ENCODE data around the gene OTUB1. TPM values are rescaled to one million over a fixed set of nuclear protein-coding genes. Genes with fewer than 3 reads are reported as not detected.
"Not testable (repeated sequence)": the region's sequence is repeated elsewhere in the genome, so short reads cannot be mapped to it uniquely, and the experiment has no call there.

Gene OTUB1
- total and polyA plus RNA-seq, 11 donors: 46.7 to 83.1 (median 54.5) TPM

GRCh38 chr11:63966444-63966843, 19.8 kb upstream of the OTUB1 start:
- WGBS, 4 donors: 98 to 100% (median 100%) methylated on average over 1 of the region's 1 CpG
- ATAC-seq (no peak), DNase-seq (no peak)
- H3K9me3 ChIP-seq: no peaks in the 10 kb centered on the region
- TF ChIP-seq CTCF (IDR thresholded peaks at IDR 0.05): no peak
- no peak for TF ChIP-seq POLR2A (IDR thresholded peaks at IDR 0.05)
- no peak overlapping the region for H3K4me3 ChIP-seq
- no peaks in the 10 kb centered on the region for H3K27me3 ChIP-seq
- no peak overlapping the region for H3K27ac ChIP-seq
- H3K36me3 ChIP-seq: no peaks in the 10 kb centered on the region
- intact Hi-C loops (cut with DNase I): no loop called here
- peaks cover 0 to 6% (median 0%) of the 10 kb centered on the region in 12 donors for H3K4me1 ChIP-seq

- Histone ChIP-seq H3K27ac (no peak overlapping the region), H3K4me1 (peaks cover 0 to 10% (median 0%) of the 10 kb centered on the region in 12 donors), H3K27me3 (no peaks in the 10 kb centered on the region), H3K4me3 (no peak overlapping the region), H3K9me3 (no peaks in the 10 kb centered on the region), H3K36me3 (no peaks in the 10 kb centered on the region)
- WGBS, 4 donors: 85 to 92% (median 88%) methylated on average over 2 of the region's 2 CpGs
- TF ChIP-seq POLR2A (IDR thresholded peaks at IDR 0.05) (no peak), CTCF (IDR thresholded peaks at IDR 0.05) (no peak)
- DNase-seq (no peak), ATAC-seq (no peak)
- intact Hi-C loops (cut with DNase I): no loop called here
Observed at GRCh38 chr11:63969461-63969860, 16.8 kb upstream of the OTUB1 start.

GRCh38 chr11:63970902-63971301, 15.3 kb upstream of the OTUB1 start:
- Histone ChIP-seq H3K27ac (no peak overlapping the region), H3K4me3 (no peak overlapping the region), H3K27me3 (no peaks in the 10 kb centered on the region), H3K36me3 (peaks cover 0 to under 1% (median 0%) of the 10 kb centered on the region in 9 donors), H3K9me3 (no peaks in the 10 kb centered on the region), H3K4me1 (peaks cover 1 to 19% (median 7%) of the 10 kb centered on the region in 12 donors)
- DNase-seq (no peak), ATAC-seq (no peak)
- TF ChIP-seq POLR2A (IDR thresholded peaks at IDR 0.05) (no peak), CTCF (IDR thresholded peaks at IDR 0.05) (no peak)
- intact Hi-C loops (cut with DNase I): loop anchor here in 1 of 10 donors (10.0 kb wide), 1 partner anchor 334 kb away; the partner anchor contains the start of genes CATSPERZ and ESRRA
- 71 to 81% (median 73%) methylated on average over 5 of the region's 5 CpGs for WGBS, 4 donors

GRCh38 chr11:63973912-63974258, 12.4 kb upstream of the OTUB1 start:
- H3K9me3 ChIP-seq, H3K27ac ChIP-seq, ATAC-seq, DNase-seq, H3K27me3 ChIP-seq: not testable (repeated sequence)
- peak overlapping the region in 7 of 12 donors; percentile 67 to 95 (median 82) for H3K4me3 ChIP-seq
- H3K36me3 ChIP-seq: peaks cover 0 to 11% (median 3%) of the 10 kb centered on the region in 9 donors
- WGBS, 4 donors: 62 to 72% (median 66%) methylated on average over 18 of the region's 18 CpGs
- H3K4me1 ChIP-seq: peaks cover 3 to 35% (median 20%) of the 10 kb centered on the region in 12 donors
- intact Hi-C loops (cut with DNase I): loop anchor here in 1 of 10 donors (10.0 kb wide), 1 partner anchor 331 kb away; the partner anchor contains the start of genes CATSPERZ and ESRRA

Measured in heart left ventricle (tissue), 16 donors.